B cell (primary cell): ENCODE results near the gene NSRP1. TPM values are rescaled to one million over a fixed set of nuclear protein-coding genes. Genes with fewer than 3 reads are reported as not detected.

Experiments
- ATAC-seq: fragments of 200-7000 bp; cut with Tn5 transposase; one replicate; pipeline ENCODE4 v1.10.0; 2021; ENCODE audit warnings: low read depth, mild to moderate bottlenecking, moderate number of reproducible peaks, moderate library complexity
- CTCF ChIA-PET: fragments of 350-600 bp; sonication (Branson Sonifier 250); formaldehyde crosslinking; loops from one replicate; lab custom pipeline; 2021; ENCODE audit warnings: antibody characterized with exemption, inconsistent platforms; lab: Charles Lee
- POLR2A ChIA-PET: fragments of 350-600 bp; sonication (Branson Sonifier 250); formaldehyde crosslinking; loops from one replicate; lab custom pipeline; 2021; ENCODE audit warnings: antibody characterized with exemption; lab: Charles Lee
- DNase-seq: peaks from one replicate; pipeline ENCODE4 v3.0.0; 2013
- H2AFZ ChIP-seq: 2 replicates; pipeline ENCODE4 v1.6.1; 2012; ENCODE audit warnings: mild to moderate bottlenecking, low read depth, low read length; ENCODE audit not compliant: insufficient read depth, poor library complexity, severe bottlenecking
- H3K27ac ChIP-seq, 2 donors: 1 replicate in 1 of 2; 2 replicates in 1 of 2; pipeline ENCODE4 v1.5.1; 2012 to 2013; ENCODE audit warnings: low read length in 2 of 2, mild to moderate bottlenecking in 2 of 2, moderate library complexity in 1 of 2
- H3K27me3 ChIP-seq, 4 experiments: fragments of 200-600 bp in 1 of 4; sonication (generic) in 1 of 4; replicated peaks in 1 of 4; 1 replicate in 2 of 4; 2 replicates in 2 of 4; pipeline versions ENCODE4 v1.6.1 to v1.7.0; 2013 to 2016; ENCODE audit warnings: low read length in 3 of 4, mild to moderate bottlenecking in 2 of 4, mixed read lengths in 1 of 4, moderate library complexity in 1 of 4; ENCODE audit not compliant: insufficient read depth in 4 of 4, control insufficient read depth in 3 of 4; ENCODE audit errors: control extremely low read depth in 1 of 4
- H3K36me3 ChIP-seq, 2 experiments: replicated peaks in 1 of 2; 1 replicate in 1 of 2; 2 replicates in 1 of 2; pipeline versions ENCODE4 v1.6.1 to v1.7.1; 2013; ENCODE audit warnings: low read length in 1 of 2; ENCODE audit not compliant: insufficient read depth in 2 of 2, control insufficient read depth in 1 of 2; ENCODE audit errors: control extremely low read depth in 1 of 2, extremely low read depth in 1 of 2
- H3K4me1 ChIP-seq, 2 donors: fragments of 200-600 bp in 1 of 2; sonication (generic) in 1 of 2; 1 replicate in 1 of 2; 2 replicates in 1 of 2; pipeline versions ENCODE4 v1.5.1 to v1.6.1; 2013 to 2017; ENCODE audit warnings: low read length in 2 of 2; ENCODE audit not compliant: control insufficient read depth in 2 of 2, insufficient read depth in 2 of 2
- H3K4me2 ChIP-seq: replicated peaks from 2 replicates; pipeline ENCODE3; 2012; ENCODE audit warnings: mild to moderate bottlenecking, low read depth, low read length; ENCODE audit not compliant: poor library complexity, severe bottlenecking
- H3K4me3 ChIP-seq, 5 experiments: fragments of 200-600 bp in 1 of 5; sonication (generic) in 1 of 5; 1 replicate in 3 of 5; 2 replicates in 2 of 5; pipeline versions ENCODE4 v1.5.1 to v1.7.0; 2011 to 2016; ENCODE audit warnings: low read length in 4 of 5, mild to moderate bottlenecking in 4 of 5, low read depth in 2 of 5, control low read depth in 1 of 5, moderate library complexity in 1 of 5; ENCODE audit not compliant: insufficient read depth in 1 of 5; ENCODE audit errors: control extremely low read depth in 1 of 5, extremely low read depth in 1 of 5
- H3K79me2 ChIP-seq: fragments of 200-600 bp; sonication (generic); one replicate; pipeline ENCODE4 v1.6.0; 2016; ENCODE audit warnings: low read length; ENCODE audit not compliant: control insufficient read depth, insufficient read depth
- H3K9ac ChIP-seq: fragments of 200-600 bp; sonication (generic); 2 replicates; pipeline ENCODE4 v1.6.1; 2017; ENCODE audit warnings: mild to moderate bottlenecking, low read length, moderate library complexity
- H3K9me3 ChIP-seq, 3 donors: one replicate each; pipeline versions ENCODE4 v1.6.1 to v1.7.1; 2013; ENCODE audit warnings: low read length in 2 of 3; ENCODE audit not compliant: control insufficient read depth in 2 of 3, insufficient read depth in 1 of 3; ENCODE audit errors: control extremely low read depth in 1 of 3
- H4K20me1 ChIP-seq: 2 replicates; pipeline ENCODE4 v1.6.0; 2012; ENCODE audit warnings: mild to moderate bottlenecking, low read length; ENCODE audit not compliant: insufficient read depth, control insufficient read depth, poor library complexity, severe bottlenecking
- H3K27ac Mint-ChIP-seq: one replicate; pipeline ENCODE4 v1.8.0; 2021; ENCODE audit warnings: mixed read lengths
- H3K27me3 Mint-ChIP-seq: one replicate; pipeline ENCODE4 v1.8.0; 2021; ENCODE audit warnings: mixed read lengths
- H3K4me1 Mint-ChIP-seq: one replicate; pipeline ENCODE4 v1.8.0; 2021; ENCODE audit warnings: mixed read lengths
- H3K4me3 Mint-ChIP-seq: one replicate; pipeline ENCODE4 v1.8.0; 2021; ENCODE audit warnings: mixed read lengths
- H3K9me3 Mint-ChIP-seq: one replicate; pipeline ENCODE4 v1.8.0; 2022; ENCODE audit warnings: mixed read lengths; ENCODE audit not compliant: insufficient read depth
- EZH2 ChIP-seq: IDR thresholded peaks from 2 replicates; pipeline ENCODE4 v1.6.1; 2012; ENCODE audit warnings: borderline replicate concordance, low read depth, mild to moderate bottlenecking, moderate library complexity, low read length; ENCODE audit not compliant: insufficient read depth, poor library complexity, severe bottlenecking
- WGBS: methylation state at CpG from one replicate; pipeline ENCODE4 v1.1.5; 2013; ENCODE audit warnings: missing lambda C conversion rate; ENCODE audit not compliant: insufficient coverage; 5-methylcytosine and 5-hydroxymethylcytosine counted together
- intact Hi-C: fragments of 100-400 bp; cut with micrococcal nuclease; formaldehyde crosslinking; loops from one replicate; pipeline ENCODE4 v1.10.0; 2022
- polyA plus RNA-seq: library from polyadenylated mRNA; depleted of rRNA; stranded (reverse); fragments of >200 nt; gene quantifications from 2 replicates; pipeline ENCODE4 v1.2.3, GENCODE V29; 2012
- total RNA-seq, 2 donors: library from RNA; stranded (reverse); fragments of 120-200 nt in 1 of 2; gene quantifications; 1 replicate in 1 of 2; 2 replicates in 1 of 2; pipeline versions ENCODE4 v1.2.3 to v1.2.4, GENCODE V29; 2013 to 2022
- TF ChIP-seq, protein P1 (sequence below): fragments of 200-600 bp; IDR thresholded peaks from one replicate; pipeline ENCODE4 v1.8.0; 2022; ENCODE audit warnings: antibody characterized with exemption, mild to moderate bottlenecking

Gene NSRP1
- total and polyA plus RNA-seq, 2 donors (not counting 1 experiment from before 2014, with no cell fraction given): 11.2 to 46.2 TPM

DNA sequence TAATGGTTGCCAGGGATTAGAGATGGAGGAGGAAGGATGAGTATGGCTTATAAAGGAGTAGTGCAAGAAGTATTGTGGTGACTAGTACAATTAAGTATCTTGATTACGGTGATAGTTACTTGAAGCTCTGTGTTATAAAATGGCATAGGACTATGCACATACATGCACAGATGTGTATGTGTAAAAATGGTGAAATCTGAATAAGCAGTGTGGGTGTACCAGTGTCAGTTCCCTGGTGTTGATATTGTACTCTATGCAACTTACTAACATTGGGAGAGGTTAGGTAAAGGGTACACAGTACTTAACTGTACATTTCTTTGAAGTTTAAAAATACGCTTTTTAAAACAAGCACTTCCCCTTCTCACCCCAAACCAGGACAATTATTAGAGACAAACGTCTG lies 48.5 kb downstream of the NSRP1 start:
- POLR2A ChIA-PET: no interaction called here
- peaks cover 0 to 8% (median under 1%) of the 10 kb centered on the region in 3 donors for H3K9me3 ChIP-seq
- peaks cover 69% of the 10 kb centered on the region for H3K79me2 ChIP-seq
- H4K20me1 ChIP-seq: peaks cover 5% of the 10 kb centered on the region
- WGBS: 100% methylated on average over 1 of the region's 3 CpGs
- H3K4me1 ChIP-seq: peaks cover 5 to 16% of the 10 kb centered on the region in 2 donors
- CTCF ChIA-PET: interaction anchor here (0.9 to 1.6 kb wide), 4 partner anchors 40 to 172 kb away, joined by 3 to 4 read pairs (median 3); no protein-coding TSS in a partner anchor
- peak overlapping the region in 1 of 2 donors; percentile 67 for H3K27ac ChIP-seq
- peak overlapping the region; percentile 0 for H3K4me3 Mint-ChIP-seq
- no peak for DNase-seq
- H3K27ac Mint-ChIP-seq: no peak overlapping the region
- TF ChIP-seq, protein P1, sequence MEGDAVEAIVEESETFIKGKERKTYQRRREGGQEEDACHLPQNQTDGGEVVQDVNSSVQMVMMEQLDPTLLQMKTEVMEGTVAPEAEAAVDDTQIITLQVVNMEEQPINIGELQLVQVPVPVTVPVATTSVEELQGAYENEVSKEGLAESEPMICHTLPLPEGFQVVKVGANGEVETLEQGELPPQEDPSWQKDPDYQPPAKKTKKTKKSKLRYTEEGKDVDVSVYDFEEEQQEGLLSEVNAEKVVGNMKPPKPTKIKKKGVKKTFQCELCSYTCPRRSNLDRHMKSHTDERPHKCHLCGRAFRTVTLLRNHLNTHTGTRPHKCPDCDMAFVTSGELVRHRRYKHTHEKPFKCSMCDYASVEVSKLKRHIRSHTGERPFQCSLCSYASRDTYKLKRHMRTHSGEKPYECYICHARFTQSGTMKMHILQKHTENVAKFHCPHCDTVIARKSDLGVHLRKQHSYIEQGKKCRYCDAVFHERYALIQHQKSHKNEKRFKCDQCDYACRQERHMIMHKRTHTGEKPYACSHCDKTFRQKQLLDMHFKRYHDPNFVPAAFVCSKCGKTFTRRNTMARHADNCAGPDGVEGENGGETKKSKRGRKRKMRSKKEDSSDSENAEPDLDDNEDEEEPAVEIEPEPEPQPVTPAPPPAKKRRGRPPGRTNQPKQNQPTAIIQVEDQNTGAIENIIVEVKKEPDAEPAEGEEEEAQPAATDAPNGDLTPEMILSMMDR: no peak
- no peak for TF ChIP-seq EZH2
- peak overlapping the region; percentile 58 for H2AFZ ChIP-seq
- no peak for ATAC-seq
- no peak overlapping the region for H3K4me3 ChIP-seq
- peaks cover under 1% of the 10 kb centered on the region for H3K9me3 Mint-ChIP-seq
- intact Hi-C loops: loop anchor here (5.0 kb wide), 1 partner anchor 33 kb away; no protein-coding TSS in a partner anchor
- H3K36me3 ChIP-seq: peaks cover 11 to 17% of the 10 kb centered on the region in 2 experiments
- peaks cover 27% of the 10 kb centered on the region for H3K4me1 Mint-ChIP-seq
- H3K9ac ChIP-seq: peak overlapping the region; percentile 10
- H3K27me3 Mint-ChIP-seq: no peaks in the 10 kb centered on the region
- peak overlapping the region; percentile 48 for H3K4me2 ChIP-seq
- H3K27me3 ChIP-seq: no peaks in the 10 kb centered on the region

DNA sequence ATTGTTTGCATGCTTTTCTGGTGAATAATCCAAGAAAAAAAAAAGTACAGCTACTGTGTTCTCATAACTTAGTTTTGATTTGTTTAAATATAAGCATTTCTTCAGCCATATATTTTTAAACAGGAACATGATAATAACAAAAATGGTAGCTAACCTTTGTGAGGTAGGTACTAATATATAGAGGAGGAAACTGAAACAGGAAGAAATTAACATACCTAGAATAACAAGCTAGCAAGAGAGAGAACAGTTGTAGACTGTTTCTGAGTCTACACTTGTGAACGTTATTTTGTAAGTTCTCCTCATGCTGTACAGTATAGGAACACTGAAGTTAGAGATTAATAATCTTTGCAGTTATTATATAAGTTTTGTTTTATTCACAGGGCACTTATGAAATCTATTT lies 49.3 kb downstream of the NSRP1 start:
- no CpG with 5 or more reads among the region's 1 CpG for WGBS
- POLR2A ChIA-PET: no interaction called here
- peak overlapping the region; percentile 48 for H3K4me2 ChIP-seq

More for the DNA sequence above, 49.3 kb downstream of the NSRP1 start:
- peak overlapping the region in 1 of 5 experiments; percentile 15 for H3K4me3 ChIP-seq
- H3K4me3 Mint-ChIP-seq: peak overlapping the region; percentile 15
- TF ChIP-seq, protein P1: no peak
- TF ChIP-seq EZH2: no peak
- no peaks in the 10 kb centered on the region for H3K27me3 ChIP-seq
- peaks cover 63% of the 10 kb centered on the region for H3K79me2 ChIP-seq
- no peaks in the 10 kb centered on the region for H4K20me1 ChIP-seq
- peaks cover 5 to 16% of the 10 kb centered on the region in 2 donors for H3K4me1 ChIP-seq
- intact Hi-C loops: loop anchor here (5.0 kb wide), 1 partner anchor 34 kb away; no protein-coding TSS in a partner anchor
- peak overlapping the region; percentile 58 for H2AFZ ChIP-seq
- no peaks in the 10 kb centered on the region for H3K27me3 Mint-ChIP-seq
- no peak overlapping the region for H3K27ac Mint-ChIP-seq
- DNase-seq: peak; percentile 23
- peaks cover 28% of the 10 kb centered on the region for H3K4me1 Mint-ChIP-seq
- peak overlapping the region; percentile 4 to 67 for H3K27ac ChIP-seq
- ATAC-seq: no peak
- no peaks in the 10 kb centered on the region for H3K9me3 Mint-ChIP-seq
- peak overlapping the region; percentile 10 for H3K9ac ChIP-seq
- H3K36me3 ChIP-seq: peaks cover 9% of the 10 kb centered on the region in 2 experiments
- H3K9me3 ChIP-seq: peaks cover 0 to under 1% (median 0%) of the 10 kb centered on the region in 3 donors
- CTCF ChIA-PET: interaction anchor here (1.1 to 1.6 kb wide), 3 partner anchors 41 to 72 kb away, joined by 3 to 4 read pairs (median 3); no protein-coding TSS in a partner anchor
